Subcutaneous adipose tissue (tissue), 4 donors: Measurements from ENCODE around the gene MAST2. TPM values are rescaled to one million over a fixed set of nuclear protein-coding genes. Genes with fewer than 3 reads are reported as not detected.

Experiments used
- CTCF ChIP-seq: fragments of 450-650 bp; IDR thresholded peaks from one replicate; pipeline ENCODE4 v1.5.1; 2016; ENCODE audit warnings: low read depth, mild to moderate bottlenecking, control low read depth, antibody characterized with exemption, moderate library complexity
- total RNA-seq, 4 donors: library from RNA; depleted of rRNA; stranded (reverse); fragments of >200 nt; gene quantifications; one replicate each; pipeline ENCODE4 v1.1.0, GENCODE V29; 2016

MAST2 gene
- total RNA-seq, 4 donors from 2014 or later = 13.4 to 23.3 (median 18.2) TPM

DNA sequence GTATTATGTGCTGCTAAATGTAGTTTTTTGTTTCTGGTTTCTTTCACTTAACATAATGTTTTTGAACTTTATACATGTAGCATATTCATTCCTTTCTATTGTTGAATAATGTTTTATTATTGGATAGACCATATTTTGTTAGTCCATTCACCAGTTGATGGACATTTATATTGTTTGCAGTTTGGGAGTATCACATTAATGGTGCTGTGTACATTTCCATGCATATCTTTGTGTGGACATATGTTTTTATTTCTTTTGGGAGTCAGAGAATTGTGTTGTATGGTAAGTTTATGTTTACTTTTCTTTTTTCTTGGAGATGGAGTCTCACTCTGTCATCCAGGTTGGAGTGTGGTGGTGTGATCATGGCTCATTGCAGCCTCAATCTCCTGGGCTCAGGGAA, 134.6 kb downstream of the MAST2 start:
- no peak for TF ChIP-seq CTCF

- TF ChIP-seq CTCF = no peak
Measured at GRCh38 chr1:45942411-45942810, 139.0 kb downstream of the MAST2 start.

GRCh38 chr1:45943185-45943584, 139.8 kb downstream of the MAST2 start:
- TF ChIP-seq CTCF = no peak

DNA sequence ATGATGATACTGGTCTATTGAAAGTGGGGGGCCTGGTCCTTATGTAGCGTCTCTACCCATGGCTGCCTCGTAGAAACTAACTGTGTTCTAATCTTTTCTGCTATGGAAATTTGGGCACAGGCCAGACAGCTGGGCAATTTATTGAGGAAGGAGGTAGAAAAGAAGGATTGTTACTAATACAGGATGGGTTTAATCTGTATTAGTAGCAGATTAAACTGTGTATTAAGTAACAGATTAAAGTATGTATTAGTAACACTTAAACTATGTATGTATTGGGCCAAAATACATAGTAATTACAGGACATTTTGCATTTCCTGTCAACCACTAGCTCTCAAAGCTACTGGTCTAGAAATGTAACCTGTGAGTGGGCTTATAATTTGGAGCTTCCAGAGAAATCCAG, 142.0 kb downstream of the MAST2 start:
- no peak for TF ChIP-seq CTCF

DNA sequence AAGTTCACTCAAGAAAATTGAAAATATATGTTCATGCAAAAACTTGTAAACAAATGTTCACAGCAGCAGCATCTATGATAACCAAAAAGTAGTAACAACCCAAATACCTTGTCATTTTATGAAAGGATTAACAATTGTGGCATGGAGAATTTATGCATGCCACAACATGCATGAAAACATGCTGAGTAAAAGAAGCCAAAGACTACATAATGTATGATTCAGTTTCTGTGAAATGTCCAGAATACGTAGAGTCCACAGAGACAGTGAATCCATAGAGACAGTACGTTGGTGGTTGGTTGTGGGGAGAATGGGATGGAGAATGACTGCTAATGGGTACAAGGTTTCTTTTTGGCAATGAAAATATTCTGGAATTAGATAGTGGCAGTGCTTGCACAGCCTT, 148.7 kb downstream of the MAST2 start:
- no peak for TF ChIP-seq CTCF

DNA sequence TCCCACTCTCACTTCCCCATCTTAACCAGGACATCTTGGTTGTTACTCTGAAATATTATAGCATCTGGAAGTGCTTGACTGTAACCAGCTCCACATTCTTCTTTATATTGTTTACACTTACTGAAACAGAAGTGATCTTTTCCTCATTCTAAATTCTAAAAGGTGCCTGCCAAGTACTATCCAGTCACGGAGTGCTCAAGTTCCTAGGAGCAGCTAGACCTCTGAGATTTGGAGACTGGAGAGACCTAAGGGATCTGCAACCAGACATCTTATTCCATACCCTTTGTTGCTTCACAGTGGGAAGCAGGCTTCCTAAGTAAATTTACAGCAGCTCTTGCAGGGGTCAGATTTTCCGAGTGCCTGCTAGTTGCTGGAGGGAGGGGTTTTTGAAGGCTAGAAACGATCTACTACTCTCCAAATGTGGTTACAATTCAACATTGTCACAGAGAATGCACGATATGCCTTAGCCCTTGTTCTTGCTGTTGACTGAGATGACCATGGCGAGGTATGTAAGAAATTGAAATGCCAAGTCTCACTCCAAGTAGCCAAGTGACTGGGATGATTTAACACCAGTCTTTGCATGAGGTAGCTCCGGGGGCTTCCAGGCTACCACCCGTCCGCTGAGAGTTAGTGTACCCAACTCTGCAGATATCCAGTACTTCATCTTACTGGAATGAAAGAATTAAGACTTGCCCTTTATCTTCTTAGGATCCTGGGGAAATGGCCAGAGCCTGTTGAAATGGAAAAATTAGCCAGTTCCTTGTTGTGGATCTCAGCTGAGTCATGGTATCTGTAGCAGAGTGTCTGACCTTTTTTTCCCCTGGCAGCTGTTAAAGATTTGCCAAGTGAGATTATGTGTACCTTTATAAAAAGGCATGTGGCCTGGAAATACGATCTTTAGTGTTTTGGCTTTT, 150.8 kb downstream of the MAST2 start:
- no peak for TF ChIP-seq CTCF

- TF ChIP-seq CTCF = no peak
Measured at GRCh38 chr1:45957684-45958083, 154.3 kb downstream of the MAST2 start.
